ENCODE results near the gene CHAD. TPM values are rescaled to one million over a fixed set of nuclear protein-coding genes. Genes with fewer than 3 reads are reported as not detected.

The CHAD gene
- polyA plus RNA-seq, 4 donors: 0.66 to 3.2 (median 2.8) TPM

DNA sequence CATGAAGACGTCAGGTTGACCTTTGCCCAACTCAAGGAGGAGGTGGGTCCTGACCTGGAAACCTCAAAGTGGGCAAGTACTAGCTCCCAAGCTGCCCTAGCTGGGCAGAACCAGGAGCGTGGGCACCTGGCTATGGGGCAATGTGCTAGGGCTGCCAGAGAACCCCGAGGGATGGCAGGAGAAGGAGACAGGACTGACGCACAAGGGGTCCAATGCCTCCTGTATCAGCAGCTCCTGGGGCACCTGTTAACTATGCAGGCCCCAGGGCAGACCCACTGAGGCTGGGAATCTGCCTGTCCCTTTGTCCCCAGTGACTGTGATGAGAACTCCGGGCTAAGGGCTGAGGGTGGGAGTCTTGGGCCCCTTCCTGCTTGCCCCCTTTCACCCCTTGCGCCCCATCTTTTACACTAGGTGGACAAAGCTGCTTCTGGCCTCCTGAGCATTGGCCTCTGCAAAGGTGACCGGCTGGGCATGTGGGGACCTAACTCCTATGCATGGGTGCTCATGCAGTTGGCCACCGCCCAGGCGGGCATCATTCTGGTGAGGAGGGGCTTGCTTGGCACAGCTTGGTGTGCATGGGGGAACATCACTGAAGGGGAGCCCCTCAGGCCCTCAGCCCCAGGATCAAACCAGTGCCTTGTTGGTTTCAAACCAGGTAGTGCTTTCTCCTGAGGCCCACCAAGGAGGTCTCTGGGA is 7.7 kb downstream of the CHAD start:
- no peak for DNase-seq (ENCODE audit: low read depth in 4 of 4, low spot score in 3 of 4)

DNA sequence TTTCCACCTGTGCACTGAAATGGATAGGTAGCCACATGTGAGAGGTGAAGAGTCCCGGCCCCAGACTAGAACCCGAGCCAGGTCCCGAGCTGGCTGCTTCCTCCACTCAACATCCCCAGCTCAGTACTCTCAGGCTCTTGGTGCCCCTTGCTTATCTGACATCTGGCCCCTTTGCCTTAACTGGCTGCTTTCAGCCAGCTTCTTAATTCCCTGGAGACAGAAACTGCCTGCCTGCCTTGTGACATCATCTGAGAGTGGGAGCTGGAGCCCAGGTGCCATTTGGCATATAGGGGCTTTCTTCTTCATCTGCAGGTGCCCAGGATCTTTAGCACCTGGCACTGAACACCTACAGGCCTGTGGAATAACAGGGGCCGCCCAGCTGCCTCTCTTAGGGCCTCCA is 8.9 kb downstream of the CHAD start:
- no peak for DNase-seq (ENCODE audit: low read depth in 4 of 4, low spot score in 3 of 4)

DNA sequence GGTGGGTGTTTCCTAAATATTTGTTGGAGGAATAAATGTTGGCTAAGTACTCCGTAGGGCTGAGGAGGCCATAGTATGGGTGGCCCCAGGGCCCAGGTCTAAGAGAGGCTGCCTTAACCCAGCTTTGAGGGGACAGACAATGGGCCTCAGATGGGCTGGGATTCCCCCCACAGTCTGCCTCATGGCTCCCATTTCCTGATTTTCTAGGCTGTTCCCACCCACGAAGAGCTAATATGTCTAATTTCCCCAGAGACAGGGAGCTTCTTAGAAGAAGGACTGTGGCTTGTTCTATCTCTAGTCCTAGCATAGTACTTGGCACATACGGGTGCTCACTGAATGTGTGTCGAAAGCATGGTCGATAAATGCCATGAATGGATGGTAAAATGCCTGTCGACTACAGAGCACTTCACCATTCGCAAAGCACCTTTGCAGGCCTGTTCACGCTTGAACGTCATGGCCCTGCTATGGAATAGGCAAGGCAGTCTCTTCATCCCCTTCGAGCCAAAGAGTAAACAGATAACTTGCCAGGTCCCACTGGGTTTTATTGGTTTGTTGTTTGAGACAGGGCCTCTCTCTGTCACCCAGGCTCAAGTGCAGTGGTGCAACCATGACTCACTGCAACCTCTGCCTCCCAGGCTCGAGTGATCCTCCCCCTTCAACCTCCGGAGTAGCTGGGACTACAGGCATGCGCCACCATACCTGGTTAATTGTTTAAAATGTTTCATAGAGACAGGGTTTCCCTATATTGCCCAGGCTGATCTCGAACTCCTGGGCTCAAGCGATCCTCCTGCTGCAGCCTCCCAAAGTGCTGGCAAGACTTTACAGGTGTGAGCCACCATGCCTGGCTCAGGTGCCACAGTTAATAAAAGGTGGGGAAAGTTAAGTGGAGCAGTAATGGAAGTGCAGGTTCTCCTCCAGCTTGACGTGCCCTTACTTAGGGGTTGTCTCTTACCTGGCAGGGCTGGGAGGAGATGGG is 9.7 kb downstream of the CHAD start:
- DNase-seq (ENCODE audit: low read depth in 4 of 4, low spot score in 3 of 4): no peak

DNA sequence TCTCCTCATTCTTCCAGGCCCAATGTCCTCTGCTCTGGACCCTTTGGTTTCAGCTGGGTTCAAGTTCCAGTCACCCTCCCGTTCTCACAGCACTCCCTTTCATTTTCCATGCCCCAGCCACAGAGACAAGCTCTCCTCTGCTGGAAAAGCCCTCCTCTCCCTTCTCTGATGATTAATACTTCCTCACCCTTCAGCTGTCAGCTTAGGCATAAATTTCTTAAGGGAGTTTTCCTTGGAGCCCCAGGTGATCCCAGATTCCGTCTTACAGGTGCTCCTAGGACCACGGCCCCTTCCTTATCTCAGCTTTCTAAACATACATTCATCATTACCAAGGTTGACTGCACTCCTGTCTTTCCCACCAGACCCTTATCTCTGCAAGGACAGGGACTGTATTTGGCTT is 10.4 kb downstream of the CHAD start:
- DNase-seq (ENCODE audit: low read depth in 4 of 4, low spot score in 3 of 4): no peak

DNA sequence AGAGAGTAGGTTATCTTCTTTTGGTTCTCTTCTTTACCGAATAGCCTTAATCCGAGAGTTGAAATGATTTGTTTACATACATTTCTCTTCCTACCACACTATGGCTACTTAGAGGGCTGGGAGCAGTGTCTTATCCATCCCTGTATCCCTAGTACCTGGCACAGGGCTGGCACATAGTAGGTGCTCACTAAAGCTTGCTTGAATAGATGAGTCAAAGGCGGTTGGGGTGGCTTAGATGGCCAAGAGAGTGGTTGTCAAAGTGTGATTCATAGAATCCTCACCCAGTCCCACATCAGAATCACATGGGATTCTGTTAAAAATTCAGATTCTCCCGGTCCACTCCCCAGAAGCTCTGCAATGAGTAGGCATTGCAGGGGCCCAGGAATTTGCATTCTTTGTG is 11.1 kb downstream of the CHAD start:
- DNase-seq (ENCODE audit: low read depth in 4 of 4, low spot score in 3 of 4): no peak

DNA sequence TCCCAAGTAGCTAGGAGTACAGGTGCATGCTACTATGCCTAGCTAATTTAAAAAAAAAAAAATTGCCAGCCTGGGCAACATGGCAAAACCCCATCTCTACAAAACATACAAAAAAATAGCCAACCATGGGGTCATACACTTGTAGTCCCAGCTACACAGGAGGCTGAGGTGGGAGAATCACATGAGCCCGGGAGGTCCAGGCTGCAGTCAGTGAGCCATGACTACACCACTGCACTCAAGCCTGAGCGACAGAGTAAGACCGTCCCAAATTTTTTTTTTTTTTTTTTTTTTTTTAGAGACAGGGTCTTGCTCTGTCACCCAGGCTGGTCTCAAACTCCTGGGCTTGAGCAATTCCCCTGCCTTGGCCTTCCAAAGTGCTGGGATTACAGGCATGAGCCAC is 14.8 kb downstream of the CHAD start:
- DNase-seq (ENCODE audit: low read depth in 4 of 4, low spot score in 3 of 4): no peak

DNA sequence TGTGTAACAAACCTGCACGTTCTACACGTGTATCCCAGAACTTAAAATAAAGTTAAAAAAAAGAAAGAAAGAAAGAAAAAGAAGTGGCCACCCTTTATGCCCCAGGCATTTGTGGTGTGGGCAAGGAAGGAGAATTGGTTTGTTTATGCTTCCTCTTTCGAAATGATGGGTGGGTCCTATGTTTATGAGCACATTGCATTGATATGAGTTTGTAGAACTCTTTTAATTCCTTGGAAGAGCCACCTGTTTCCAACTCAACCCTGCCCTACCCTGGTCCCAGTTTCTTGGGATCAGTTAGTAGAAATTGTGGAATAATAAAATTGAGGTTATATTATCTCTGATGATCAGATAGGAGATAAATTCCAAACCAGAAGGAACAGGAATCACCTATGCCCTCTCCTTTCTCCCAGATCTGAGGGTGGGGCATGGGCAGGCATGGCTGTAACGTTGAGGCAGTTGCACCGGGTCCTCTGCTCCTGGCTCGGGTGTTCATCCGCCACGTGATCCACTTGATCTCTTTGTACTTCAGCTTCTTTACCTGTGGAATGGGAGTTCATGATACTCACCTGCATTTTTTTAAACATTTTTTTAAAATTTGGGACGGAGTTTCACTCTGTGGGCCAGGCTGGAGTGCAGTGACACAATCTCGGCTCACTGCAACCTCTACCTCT is 15.9 kb downstream of the CHAD start:
- no peak for DNase-seq (ENCODE audit: low read depth in 4 of 4, low spot score in 3 of 4)

DNA sequence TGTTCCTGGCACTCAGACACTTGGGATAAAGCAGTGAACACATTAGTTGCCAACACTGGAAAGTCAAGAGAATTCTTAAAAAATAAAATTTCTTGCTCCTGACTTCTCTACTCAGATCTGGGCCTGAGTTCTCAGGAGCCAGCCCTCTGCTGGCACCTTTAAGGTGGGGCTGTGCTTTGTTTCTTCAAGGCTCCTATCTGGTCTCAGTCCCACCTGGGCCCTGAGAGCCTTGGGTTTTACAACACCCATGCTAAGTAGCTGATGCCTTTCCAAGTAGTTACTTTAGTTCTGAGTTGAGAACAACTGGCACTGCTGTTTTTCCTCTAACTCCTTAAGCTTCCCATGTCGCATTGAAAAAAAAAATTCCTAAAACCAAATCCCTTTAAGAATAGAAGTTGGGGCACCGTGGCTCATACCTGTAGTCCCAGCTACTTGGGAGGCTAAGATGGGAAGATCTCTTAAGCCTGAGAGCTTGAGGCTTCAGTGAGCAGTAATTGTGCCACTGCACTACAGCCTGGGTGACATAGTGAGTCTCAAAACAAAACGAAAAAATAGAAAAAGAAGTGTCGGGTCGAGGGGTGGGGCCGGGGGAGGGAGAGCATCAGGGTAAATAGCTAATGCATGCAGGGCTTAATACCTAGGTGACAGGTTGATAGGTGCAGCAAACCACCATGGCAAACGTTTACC is 16.6 kb downstream of the CHAD start:
- no peak for DNase-seq (ENCODE audit: low read depth in 4 of 4, low spot score in 3 of 4)

DNA sequence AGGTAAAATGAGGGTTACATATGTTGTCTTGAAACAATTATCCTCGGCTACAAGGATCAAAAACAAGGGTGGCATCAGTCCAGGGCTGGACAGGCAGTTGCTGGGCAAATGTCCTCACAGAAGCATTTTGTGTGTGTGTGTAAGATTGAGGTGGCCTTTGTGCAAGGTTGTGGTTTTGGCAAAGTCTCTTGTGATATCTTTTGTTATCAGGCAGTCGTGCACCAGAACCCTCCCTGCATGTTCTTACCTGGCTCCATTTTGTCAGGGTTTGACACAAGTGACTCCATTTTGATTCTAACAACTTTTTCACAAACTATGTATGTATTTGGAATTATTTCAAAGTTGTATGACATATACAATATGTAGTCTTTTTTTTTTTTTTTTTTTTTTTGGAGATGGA is 20.0 kb downstream of the CHAD start:
- no peak for DNase-seq (ENCODE audit: low read depth in 4 of 4, low spot score in 3 of 4)

DNA sequence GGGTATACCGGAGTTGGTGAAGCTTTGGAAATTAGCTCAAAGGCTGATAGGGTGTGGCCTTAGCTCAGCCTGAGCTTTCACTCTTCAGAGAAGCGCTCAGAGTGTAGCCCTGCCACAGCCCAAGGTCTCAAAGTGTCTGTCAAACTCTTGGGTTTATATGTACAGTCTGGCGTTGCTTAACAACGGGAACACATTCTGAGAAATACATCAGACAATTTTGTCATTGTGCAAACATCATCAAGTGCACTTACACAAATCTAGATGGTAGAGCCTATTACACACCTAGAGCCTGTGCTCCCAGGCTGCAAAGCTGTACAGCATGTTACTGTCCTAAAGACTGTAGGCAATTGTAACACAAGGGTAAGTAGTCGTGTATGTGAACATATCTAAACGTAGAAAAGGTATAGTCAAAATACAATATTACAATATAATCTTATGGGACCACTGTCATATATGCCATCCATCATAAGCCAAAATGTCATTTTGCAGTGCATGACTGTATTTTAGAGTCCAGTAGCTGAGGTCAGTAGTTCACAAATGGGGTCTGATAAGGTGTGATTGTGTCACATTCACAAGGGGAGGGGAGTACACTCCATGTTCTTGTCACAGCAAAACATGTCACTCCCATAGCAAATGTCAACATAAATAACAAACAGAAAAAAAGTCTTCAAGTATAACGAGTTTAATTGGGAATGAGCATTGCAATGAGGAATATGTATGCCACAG is 20.6 kb downstream of the CHAD start:
- no peak for DNase-seq (ENCODE audit: low read depth in 4 of 4, low spot score in 3 of 4)

DNA sequence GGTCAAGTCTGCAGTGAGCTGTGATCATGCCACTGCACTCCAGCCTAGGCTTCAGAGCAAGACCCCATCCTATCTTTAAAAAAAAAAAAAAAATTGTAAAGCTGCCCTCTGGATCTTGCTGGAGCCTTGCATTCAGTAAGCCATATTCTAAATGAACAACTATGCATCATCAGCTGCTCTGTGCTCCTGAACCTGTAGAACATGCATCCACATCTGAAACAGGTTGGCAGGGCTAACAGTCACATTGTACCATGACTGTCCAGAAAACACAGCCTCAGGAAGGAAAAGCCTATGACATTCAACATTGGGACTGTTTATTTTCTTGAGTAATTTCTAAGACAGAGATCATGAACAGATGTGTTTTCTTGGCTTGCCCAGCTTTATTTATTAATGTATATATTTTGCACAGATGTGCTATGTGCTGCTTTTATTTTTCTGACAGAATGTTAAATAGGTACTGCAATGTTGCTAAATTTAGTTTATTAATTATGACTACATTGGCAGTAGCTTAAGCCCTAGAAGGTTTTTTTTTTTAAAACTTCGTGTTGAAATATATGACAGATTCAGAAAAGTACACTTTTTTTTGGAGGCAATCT is 22.9 kb downstream of the CHAD start:
- DNase-seq (ENCODE audit: low read depth in 4 of 4, low spot score in 3 of 4): no peak

DNA sequence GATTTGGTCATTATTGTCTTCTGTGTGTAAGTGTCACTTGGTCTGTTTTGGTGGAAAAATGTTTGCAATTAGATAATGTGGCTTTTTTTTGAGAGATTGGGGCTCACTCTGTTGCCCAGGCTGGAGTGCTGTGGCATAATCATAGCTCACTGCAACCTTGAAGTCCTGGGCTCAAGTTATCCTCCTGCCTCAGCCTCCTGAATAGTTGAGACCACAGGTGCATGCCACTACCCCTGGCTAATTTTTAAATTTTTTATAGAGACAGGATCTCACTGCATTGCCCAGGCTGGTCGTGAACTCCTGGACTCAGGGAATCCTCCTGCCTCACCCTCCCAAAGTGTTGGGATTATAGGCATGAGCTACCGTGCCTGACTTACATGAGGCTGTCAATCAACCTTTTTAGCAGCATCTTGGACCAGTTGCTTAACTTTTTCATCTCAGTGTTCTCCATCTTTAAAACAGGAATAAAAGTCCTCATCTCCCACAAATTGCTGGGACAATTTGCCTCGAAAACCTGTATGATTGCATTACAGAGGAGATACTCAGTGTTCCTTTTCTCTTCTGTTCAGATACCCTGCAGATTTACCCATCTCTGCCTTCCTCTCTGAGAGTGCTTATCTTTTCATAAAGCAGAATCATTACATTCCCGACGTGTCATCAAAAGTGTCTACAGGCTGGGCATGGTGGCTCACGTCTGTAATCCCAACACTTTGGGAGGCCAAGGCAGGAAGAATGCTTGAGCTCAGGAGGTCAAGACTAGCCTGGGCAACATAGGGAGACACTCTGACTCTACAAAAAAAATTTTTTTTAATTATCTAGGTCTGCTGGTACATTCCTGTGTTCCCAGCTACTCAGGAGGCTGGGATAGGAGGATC is 23.6 kb downstream of the CHAD start:
- DNase-seq (ENCODE audit: low read depth in 4 of 4, low spot score in 3 of 4): no peak

DNA sequence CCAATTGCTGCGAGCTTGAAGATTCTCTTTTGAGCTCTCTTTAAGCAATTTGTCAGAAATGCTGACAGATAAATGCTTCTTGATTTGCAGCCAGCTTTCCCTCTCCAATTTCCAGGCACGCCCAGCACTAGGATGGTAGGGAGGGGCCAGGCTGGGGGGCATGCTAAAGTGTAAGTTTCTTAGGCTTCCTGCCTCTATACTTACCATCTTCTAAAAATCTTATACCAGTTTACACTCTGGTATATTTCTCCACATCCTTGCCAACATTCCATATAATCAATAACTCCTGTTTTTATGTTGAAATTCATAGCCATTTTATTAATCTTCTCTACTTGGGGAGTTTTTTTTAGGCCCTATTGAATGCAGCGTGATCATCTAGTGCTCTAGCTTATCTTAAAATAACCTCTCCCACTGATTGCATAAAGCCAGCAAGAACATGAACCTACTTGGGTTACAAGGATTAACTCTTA is 25.1 kb downstream of the CHAD start:
- no peak for DNase-seq (ENCODE audit: low read depth in 4 of 4, low spot score in 3 of 4)

DNA sequence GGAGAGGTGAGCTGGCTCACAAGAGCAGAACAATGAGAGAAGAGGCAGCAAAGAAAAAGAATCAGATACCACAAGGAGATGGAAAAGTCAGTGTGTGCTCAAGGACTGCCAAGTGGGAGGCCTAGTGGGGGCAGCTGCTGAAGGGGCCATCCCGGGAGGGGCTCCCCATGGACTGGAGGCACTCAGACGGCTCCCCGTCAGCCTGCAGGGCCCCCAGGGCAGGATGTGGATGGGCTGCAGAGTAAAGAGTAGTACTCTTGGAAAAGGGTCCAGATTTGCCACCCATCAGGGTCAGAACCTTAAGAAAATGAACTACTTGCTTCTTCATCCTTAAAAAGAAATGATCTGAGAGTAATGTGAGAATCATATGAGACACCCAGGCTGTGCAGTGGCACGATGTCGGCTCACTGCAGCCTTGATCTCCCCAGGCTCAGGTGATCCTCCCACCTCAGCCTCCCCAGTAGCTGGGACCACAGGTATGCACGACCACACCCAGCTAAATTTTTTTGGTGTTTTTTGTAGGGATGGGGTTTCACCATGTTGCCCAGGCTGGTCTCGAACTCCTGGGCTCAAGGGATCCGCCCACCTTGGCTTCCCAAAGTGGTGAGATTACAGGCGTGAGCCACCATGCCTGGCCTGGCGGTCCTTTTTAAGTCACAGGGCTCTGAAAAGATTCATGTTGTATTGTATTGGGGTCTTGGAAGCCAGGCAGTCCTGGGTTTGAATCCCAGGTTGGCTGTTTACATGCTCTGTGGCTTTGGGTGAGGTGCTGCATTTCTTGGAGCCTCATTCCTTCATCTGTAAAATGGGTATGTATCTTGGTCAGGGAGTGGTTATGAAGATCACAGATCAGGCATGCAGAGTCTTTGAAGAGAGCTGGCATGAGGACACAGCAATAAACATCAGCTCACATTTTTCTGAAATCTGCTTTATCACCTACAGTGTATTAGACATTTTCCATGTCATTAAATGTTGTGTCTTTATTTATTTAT is 27.5 kb downstream of the CHAD start:
- DNase-seq (ENCODE audit: low read depth in 4 of 4, low spot score in 3 of 4): no peak

DNA sequence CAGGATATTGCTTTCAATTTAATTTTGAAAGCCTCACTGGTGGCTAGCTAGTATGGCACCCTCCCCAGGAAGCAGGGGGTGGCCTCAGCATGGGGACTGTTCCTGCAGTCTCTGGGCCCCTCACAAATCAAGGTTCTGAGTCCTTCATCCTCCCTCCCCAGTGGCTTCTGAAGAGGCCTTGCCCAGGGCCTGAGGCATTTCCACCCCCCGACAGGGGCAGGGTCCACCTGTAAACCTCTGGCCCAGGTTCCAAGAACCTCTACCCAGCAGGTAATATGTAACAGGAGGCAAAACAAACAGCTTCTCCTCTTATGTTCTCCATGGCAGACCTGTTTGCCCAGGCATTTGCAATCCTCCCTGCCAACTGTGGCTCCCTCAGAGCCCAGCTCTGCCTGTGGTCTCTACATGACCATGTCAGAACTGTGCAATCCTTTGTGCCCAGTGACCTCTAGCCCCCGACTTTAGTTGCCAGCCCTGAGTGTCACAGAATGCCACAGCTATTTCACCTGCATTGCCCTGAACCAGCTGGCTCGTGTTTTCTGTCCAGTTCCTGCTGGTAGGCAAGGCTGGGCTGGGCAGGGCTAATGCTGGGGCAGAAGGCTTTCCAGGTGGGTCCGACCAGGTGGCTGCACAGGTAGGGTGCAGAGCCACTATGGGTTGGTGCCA is 28.4 kb downstream of the CHAD start:
- DNase-seq (ENCODE audit: low read depth in 4 of 4, low spot score in 3 of 4): no peak

DNA sequence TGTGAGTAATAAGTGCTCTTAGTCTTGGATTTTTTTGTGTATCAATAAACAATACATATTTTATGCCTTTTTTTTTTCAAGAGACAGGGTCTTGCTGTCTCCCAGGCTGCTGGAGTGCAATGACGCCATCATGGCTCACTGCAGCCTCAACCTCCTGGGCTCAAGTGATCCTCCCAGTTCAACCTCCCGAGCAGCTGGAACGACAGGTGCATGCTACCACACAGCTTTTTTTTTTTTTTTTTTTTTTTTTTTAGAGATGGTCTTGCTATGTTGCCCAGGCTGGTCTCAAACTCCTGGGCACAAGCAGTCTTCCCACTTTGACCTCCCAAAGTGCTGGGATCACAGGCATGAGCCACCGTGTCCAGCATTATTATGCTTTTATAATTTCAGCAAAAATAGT is 29.7 kb downstream of the CHAD start:
- DNase-seq (ENCODE audit: low read depth in 4 of 4, low spot score in 3 of 4): no peak

DNA sequence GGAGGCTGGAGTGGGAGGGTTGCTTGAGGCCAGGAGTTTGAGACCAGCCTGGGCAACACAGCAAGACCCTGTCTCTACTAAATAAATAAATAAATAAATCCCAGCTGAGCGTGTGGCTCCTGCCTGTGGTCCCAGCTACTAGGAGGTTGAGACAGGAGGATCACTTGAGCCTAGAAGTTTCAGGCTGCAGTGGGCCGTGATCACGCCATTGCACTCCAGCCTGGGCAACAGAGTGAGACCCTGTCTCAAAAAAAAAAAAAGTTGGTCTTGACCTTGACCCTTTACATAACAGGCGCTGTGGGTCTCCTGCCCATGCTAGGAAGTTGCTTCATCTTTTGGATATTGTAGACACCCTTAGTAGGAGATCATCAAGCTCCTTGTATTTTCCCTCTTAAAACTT is 31.3 kb downstream of the CHAD start:
- no peak for DNase-seq (ENCODE audit: low read depth in 4 of 4, low spot score in 3 of 4)
